Neuronal stem cell (in vitro differentiated cells): ENCODE results near the gene MIB1.

Experiments used
- DNase-seq: peaks from one replicate; pipeline ENCODE4 v3.0.0-alpha.2; 2013; ENCODE audit warnings: low spot score
- H2AFZ ChIP-seq: one replicate; pipeline ENCODE4 v1.6.1; 2013; ENCODE audit warnings: mild to moderate bottlenecking, low read length, inconsistent platforms
- H2AK5ac ChIP-seq: 2 replicates; pipeline ENCODE4 v1.6.1; 2013; ENCODE audit warnings: low read depth, mild to moderate bottlenecking, inconsistent platforms, low read length, moderate library complexity, mixed read lengths
- H2BK120ac ChIP-seq: 2 replicates; pipeline ENCODE4 v1.6.1; 2013; ENCODE audit warnings: low read depth, mild to moderate bottlenecking, inconsistent platforms, low read length, moderate library complexity, mixed read lengths
- H2BK12ac ChIP-seq: one replicate; pipeline ENCODE4 v1.6.1; 2013; ENCODE audit warnings: low read length, inconsistent platforms
- H2BK15ac ChIP-seq: 2 replicates; pipeline ENCODE4 v1.6.1; 2013; ENCODE audit warnings: mild to moderate bottlenecking, low read length, inconsistent platforms, mixed read lengths
- H2BK5ac ChIP-seq: one replicate; pipeline ENCODE4 v1.6.1; 2013; ENCODE audit warnings: inconsistent platforms, mild to moderate bottlenecking, low read length, moderate library complexity
- H3K14ac ChIP-seq: one replicate; pipeline ENCODE4 v1.6.1; 2013; ENCODE audit warnings: low read length, inconsistent platforms
- H3K18ac ChIP-seq: 2 replicates; pipeline ENCODE4 v1.6.1; 2013; ENCODE audit warnings: low read length, inconsistent platforms
- H3K23ac ChIP-seq: 2 replicates; pipeline ENCODE4 v1.6.1; 2013; ENCODE audit warnings: low read depth, mild to moderate bottlenecking, mixed read lengths, low read length, inconsistent platforms; ENCODE audit not compliant: poor library complexity
- H3K27ac ChIP-seq: replicated peaks from 3 replicates; pipeline ENCODE4 v1.5.1; 2013; ENCODE audit warnings: low read length, inconsistent platforms
- H3K27me3 ChIP-seq, 3 experiments: 2 replicates each; pipeline ENCODE4 v1.6.1; 2013; ENCODE audit warnings: low read length in 3 of 3, mild to moderate bottlenecking in 2 of 3, inconsistent platforms in 1 of 3, low read depth in 1 of 3, mixed read lengths in 1 of 3, moderate library complexity in 1 of 3; ENCODE audit not compliant: control insufficient read depth in 3 of 3, insufficient read depth in 3 of 3
- H3K36me3 ChIP-seq, 2 donors: replicated peaks in 1 of 2; 2 replicates each; pipeline ENCODE4 v1.6.1; 2013; ENCODE audit warnings: low read length in 2 of 2; ENCODE audit not compliant: control insufficient read depth in 2 of 2, insufficient read depth in 2 of 2
- H3K4ac ChIP-seq: 2 replicates; pipeline ENCODE4 v1.6.1; 2013; ENCODE audit warnings: inconsistent platforms, mild to moderate bottlenecking, low read length, moderate library complexity
- H3K4me1 ChIP-seq, 2 donors: 1 replicate in 1 of 2; 2 replicates in 1 of 2; pipeline ENCODE4 v1.6.1; 2013; ENCODE audit warnings: low read length in 2 of 2, low read depth in 1 of 2; ENCODE audit not compliant: control insufficient read depth in 2 of 2, insufficient read depth in 1 of 2
- H3K4me2 ChIP-seq: one replicate; pipeline ENCODE4 v1.6.1; 2013; ENCODE audit warnings: mild to moderate bottlenecking, low read length, inconsistent platforms; ENCODE audit not compliant: insufficient read depth, poor library complexity, severe bottlenecking
- H3K4me3 ChIP-seq, 2 donors: 2 replicates each; pipeline ENCODE4 v1.5.1; 2013; ENCODE audit warnings: low read length in 2 of 2, mild to moderate bottlenecking in 2 of 2, inconsistent platforms in 1 of 2, moderate library complexity in 1 of 2
- H3K79me1 ChIP-seq: one replicate; pipeline ENCODE4 v1.6.1; 2013; ENCODE audit warnings: low read depth, mild to moderate bottlenecking, inconsistent platforms, low read length, moderate library complexity
- H3K9ac ChIP-seq: one replicate; pipeline ENCODE4 v1.6.1; 2013; ENCODE audit warnings: mild to moderate bottlenecking, low read depth, low read length, inconsistent platforms; ENCODE audit not compliant: poor library complexity
- H3K9me3 ChIP-seq, 2 donors: replicated peaks in 1 of 2; 2 replicates each; pipeline versions ENCODE3 to v1.6.1; 2013; ENCODE audit warnings: low read length in 2 of 2, mild to moderate bottlenecking in 2 of 2, inconsistent platforms in 1 of 2, low read depth in 1 of 2, mixed read lengths in 1 of 2, moderate library complexity in 1 of 2; ENCODE audit not compliant: control insufficient read depth in 2 of 2, insufficient read depth in 1 of 2
- H4K8ac ChIP-seq: one replicate; pipeline ENCODE4 v1.6.1; 2013; ENCODE audit warnings: low read depth, mild to moderate bottlenecking, inconsistent platforms, low read length, moderate library complexity
- H4K91ac ChIP-seq: one replicate; pipeline ENCODE4 v1.6.1; 2013; ENCODE audit warnings: low read length, low read depth, mild to moderate bottlenecking, inconsistent platforms; ENCODE audit not compliant: poor library complexity
- WGBS, 2 donors: extraction: QIAGEN DNeasy Blood & Tissue Kit; methylation state at CpG; one replicate each; pipeline ENCODE4 v1.1.7; 2013; ENCODE audit warnings: missing lambda C conversion rate in 2 of 2, mixed read lengths in 1 of 2; ENCODE audit not compliant: insufficient read length in 2 of 2, insufficient replicate concordance in 1 of 2; ENCODE audit errors: extremely low coverage in 2 of 2; 5-methylcytosine and 5-hydroxymethylcytosine counted together

MIB1 gene

GRCh38 chr18:21757833-21758232 lies 17.2 kb downstream of the MIB1 start:
- H3K79me1 ChIP-seq, result peaks cover 2% of the 10 kb centered on the region
- no peak overlapping the region for H2AFZ ChIP-seq
- H3K4me1 ChIP-seq, result peaks cover 3 to 21% of the 10 kb centered on the region in 2 donors
- H2BK15ac ChIP-seq, result no peak overlapping the region
- H2BK120ac ChIP-seq, result no peak overlapping the region
- H2AK5ac ChIP-seq, result no peak overlapping the region
- no peak overlapping the region for H3K4me3 ChIP-seq
- no peak overlapping the region for H4K91ac ChIP-seq
- H3K27me3 ChIP-seq, result no peaks in the 10 kb centered on the region
- DNase-seq, result no peak
- H2BK12ac ChIP-seq, result no peak overlapping the region
- H3K14ac ChIP-seq, result no peak overlapping the region
- H2BK5ac ChIP-seq, result no peak overlapping the region
- no CpG with 5 or more reads among the region's 3 CpGs for WGBS, 2 donors
- no peak overlapping the region for H3K4ac ChIP-seq
- H3K23ac ChIP-seq, result no peak overlapping the region
- H4K8ac ChIP-seq, result no peak overlapping the region
- H3K36me3 ChIP-seq, result peaks cover 0 to 4% of the 10 kb centered on the region in 2 donors
- no peaks in the 10 kb centered on the region for H3K9me3 ChIP-seq
- no peak overlapping the region for H3K18ac ChIP-seq
- no peak overlapping the region for H3K9ac ChIP-seq
- H3K27ac ChIP-seq, result no peak overlapping the region
- H3K4me2 ChIP-seq, result no peak overlapping the region

GRCh38 chr18:21759836-21760235 lies 19.2 kb downstream of the MIB1 start:
- H3K9me3 ChIP-seq, result no peaks in the 10 kb centered on the region
- no peaks in the 10 kb centered on the region for H3K79me1 ChIP-seq
- no CpG with 5 or more reads among the region's 2 CpGs for WGBS, 2 donors
- no peak overlapping the region for H3K27ac ChIP-seq
- no peak overlapping the region for H2BK5ac ChIP-seq
- H4K91ac ChIP-seq, result no peak overlapping the region
- no peak overlapping the region for H3K4ac ChIP-seq
- H3K36me3 ChIP-seq, result no peaks in the 10 kb centered on the region
- H3K23ac ChIP-seq, result no peak overlapping the region
- H3K4me1 ChIP-seq, result peaks cover 6 to 21% of the 10 kb centered on the region in 2 donors
- H4K8ac ChIP-seq, result no peak overlapping the region
- no peak overlapping the region for H2AFZ ChIP-seq
- H3K14ac ChIP-seq, result no peak overlapping the region
- no peak overlapping the region for H3K4me3 ChIP-seq
- H3K27me3 ChIP-seq, result no peaks in the 10 kb centered on the region
- no peak for DNase-seq
- H2BK120ac ChIP-seq, result no peak overlapping the region
- H2BK12ac ChIP-seq, result no peak overlapping the region
- H3K9ac ChIP-seq, result no peak overlapping the region
- H2BK15ac ChIP-seq, result no peak overlapping the region
- no peak overlapping the region for H3K4me2 ChIP-seq
- H3K18ac ChIP-seq, result no peak overlapping the region
- no peak overlapping the region for H2AK5ac ChIP-seq

- Histone ChIP-seq H3K23ac (no peak overlapping the region), H2AFZ (no peak overlapping the region), H4K8ac (no peak overlapping the region), H3K9ac (no peak overlapping the region), H2BK15ac (no peak overlapping the region), H3K4me1 (peaks cover 6 to 21% of the 10 kb centered on the region in 2 donors), H3K9me3 (no peaks in the 10 kb centered on the region), H3K27ac (no peak overlapping the region), H2BK5ac (no peak overlapping the region), H3K14ac (no peak overlapping the region), H3K4ac (no peak overlapping the region), H3K79me1 (no peaks in the 10 kb centered on the region), H3K18ac (no peak overlapping the region), H3K36me3 (peaks cover 0 to under 1% of the 10 kb centered on the region in 2 donors), H2BK120ac (no peak overlapping the region), H4K91ac (no peak overlapping the region), H2AK5ac (no peak overlapping the region), H3K27me3 (no peaks in the 10 kb centered on the region), H2BK12ac (no peak overlapping the region), H3K4me2 (no peak overlapping the region), H3K4me3 (no peak overlapping the region)
- DNase-seq, result no peak
Observed at GRCh38 chr18:21760321-21760720, 19.7 kb downstream of the MIB1 start.

- no peak overlapping the region for H3K27ac ChIP-seq
- H2BK15ac ChIP-seq, result no peak overlapping the region
- no peaks in the 10 kb centered on the region for H3K27me3 ChIP-seq
- no peak overlapping the region for H2BK12ac ChIP-seq
- H3K4me2 ChIP-seq, result no peak overlapping the region
- H4K91ac ChIP-seq, result no peak overlapping the region
- WGBS, 2 donors, result no CpG with 5 or more reads among the region's 6 CpGs
- no peak overlapping the region for H2BK5ac ChIP-seq
- DNase-seq, result no peak
- no peak overlapping the region for H3K4ac ChIP-seq
- H3K14ac ChIP-seq, result no peak overlapping the region
- H3K36me3 ChIP-seq, result peaks cover 2 to 13% of the 10 kb centered on the region in 2 donors
- no peak overlapping the region for H3K4me3 ChIP-seq
- H3K18ac ChIP-seq, result no peak overlapping the region
- no peak overlapping the region for H2AFZ ChIP-seq
- H3K23ac ChIP-seq, result no peak overlapping the region
- H2AK5ac ChIP-seq, result no peak overlapping the region
- no peaks in the 10 kb centered on the region for H3K79me1 ChIP-seq
- H3K4me1 ChIP-seq, result peaks cover 6 to 21% of the 10 kb centered on the region in 2 donors
- no peak overlapping the region for H3K9ac ChIP-seq
- H3K9me3 ChIP-seq, result no peaks in the 10 kb centered on the region
- no peak overlapping the region for H2BK120ac ChIP-seq
- no peak overlapping the region for H4K8ac ChIP-seq
Observed at GRCh38 chr18:21761471-21762115, 21.0 kb downstream of the MIB1 start.
